HepG2 (cell line): ENCODE data around the gene BEND3. TPM values are rescaled to one million over a fixed set of nuclear protein-coding genes. Genes with fewer than 3 reads are reported as not detected.

Source experiments
- ATAC-seq: fragments of 200-7000 bp; cut with Tn5 transposase; 3 replicates; pipeline ENCODE4 v1.9.1; 2020; ENCODE audit warnings: mild to moderate bottlenecking, moderate library complexity
- BruUV-seq: library from RNA; stranded (reverse); fragments of 400-500 nt; replicated peaks from 2 replicates; lab custom pipeline; 2021; lab: Mats Ljungman, UMichigan
- CTCF ChIA-PET: fragments of 300-600 bp; formaldehyde crosslinking; extraction: SDS; loops from one replicate; lab custom pipeline; 2021; ENCODE audit warnings: low total read pairs, inconsistent platforms, low intra/inter-chr PET ratio; lab: Yijun Ruan, JAX
- POLR2A ChIA-PET: fragments of 350-600 bp; sonication (Branson Sonifier 250); formaldehyde crosslinking; loops from one replicate; lab custom pipeline; 2020; ENCODE audit warnings: antibody characterized with exemption, inconsistent platforms; lab: Yijun Ruan, JAX
- DNase-seq: peaks from one replicate; pipeline ENCODE4 v3.0.0-alpha.2; 2015; ENCODE audit warnings: low spot score
- FAIRE-seq: peaks from 3 replicates; lab custom pipeline; 2011; peaks lifted over from hg19 to GRCh38; lab: Jason Lieb, UNC
- H2AFZ ChIP-seq: one replicate; pipeline ENCODE4 v1.6.1; 2011; ENCODE audit warnings: low read length, inconsistent platforms
- H3K27ac ChIP-seq: fragments of 300-600 bp; 3 replicates; pipeline ENCODE4 v1.8.0; 2011; ENCODE audit warnings: mixed run types, mild to moderate bottlenecking, mixed read lengths, low read length, inconsistent platforms; ENCODE audit not compliant: insufficient read depth; ENCODE audit errors: extremely low read length
- H3K27me3 ChIP-seq, 2 experiments: fragments of 200-600 bp in 1 of 2; 2 replicates in 1 of 2; 3 replicates in 1 of 2; pipeline versions ENCODE4 v1.6.0 to v1.8.0; 2011; ENCODE audit warnings: low read length in 2 of 2, mild to moderate bottlenecking in 2 of 2, moderate library complexity in 2 of 2, inconsistent platforms in 1 of 2; ENCODE audit not compliant: insufficient read depth in 2 of 2, control insufficient read depth in 1 of 2
- H3K36me3 ChIP-seq, 2 experiments: fragments of 200-600 bp in 1 of 2; replicated peaks in 1 of 2; 2 replicates in 1 of 2; 3 replicates in 1 of 2; pipeline versions ENCODE4 v1.5.1 to v1.8.0; 2011; ENCODE audit warnings: low read length in 2 of 2, inconsistent platforms in 1 of 2; ENCODE audit not compliant: insufficient read depth in 2 of 2, control insufficient read depth in 1 of 2
- H3K4me1 ChIP-seq: 2 replicates; pipeline ENCODE4 v1.5.1; 2012; ENCODE audit warnings: low read length, inconsistent platforms; ENCODE audit not compliant: insufficient read depth
- H3K4me2 ChIP-seq: 2 replicates; pipeline ENCODE4 v1.6.0; 2011; ENCODE audit warnings: low read depth, low read length, inconsistent platforms
- H3K4me3 ChIP-seq, 3 experiments: fragments of 200-600 bp in 1 of 3; sonication (generic), shearing (Covaris generic) in 1 of 3; replicated peaks in 1 of 3; 2 replicates each; pipeline ENCODE4 v1.5.1; 2011 to 2016; ENCODE audit warnings: low read length in 3 of 3, inconsistent platforms in 2 of 3, low read depth in 2 of 3, mild to moderate bottlenecking in 2 of 3, control low read depth in 1 of 3, mixed read lengths in 1 of 3; ENCODE audit not compliant: insufficient read depth in 1 of 3
- H3K79me2 ChIP-seq: one replicate; pipeline ENCODE4 v1.6.1; 2011; ENCODE audit warnings: low read length, inconsistent platforms; ENCODE audit not compliant: insufficient read depth
- H3K9ac ChIP-seq: 2 replicates; pipeline ENCODE4 v1.6.0; 2011; ENCODE audit warnings: mild to moderate bottlenecking, low read depth, low read length, inconsistent platforms; ENCODE audit not compliant: insufficient read depth
- H3K9me3 ChIP-seq: 2 replicates; pipeline ENCODE4 v1.5.1; 2012; ENCODE audit warnings: mild to moderate bottlenecking, low read length
- H4K20me1 ChIP-seq: 2 replicates; pipeline ENCODE4 v1.6.0; 2011; ENCODE audit warnings: inconsistent platforms, mild to moderate bottlenecking, low read length, moderate library complexity; ENCODE audit not compliant: insufficient read depth
- AKAP8 ChIP-seq: sonication (generic); formaldehyde crosslinking; IDR thresholded peaks from 2 replicates; pipeline ENCODE4 v1.5.1; 2020; ENCODE audit warnings: mild to moderate bottlenecking, missing genetic modification reagents
- HOXA5 ChIP-seq: sonication (generic); formaldehyde crosslinking; IDR thresholded peaks from 2 replicates; pipeline ENCODE4 v1.4.0; 2020; ENCODE audit warnings: missing genetic modification reagents
- RAD51 ChIP-seq: fragments of 450-650 bp; IDR thresholded peaks from 2 replicates; pipeline ENCODE4 v1.6.1; 2016; ENCODE audit warnings: borderline replicate concordance
- SMYD3 ChIP-seq: sonication (generic); formaldehyde crosslinking; IDR thresholded peaks from 2 replicates; pipeline ENCODE4 v1.8.1; 2023; ENCODE audit warnings: mild to moderate bottlenecking, missing genetic modification reagents
- ZNF12 ChIP-seq: sonication (generic); formaldehyde crosslinking; IDR thresholded peaks from 2 replicates; pipeline ENCODE4 v1.5.0; 2020; ENCODE audit warnings: missing genetic modification reagents
- ZNF33B ChIP-seq: sonication (generic); formaldehyde crosslinking; IDR thresholded peaks from 2 replicates; pipeline ENCODE4 v1.5.1; 2020; ENCODE audit warnings: mild to moderate bottlenecking, missing genetic modification reagents
- ZNF660 ChIP-seq: sonication (generic); formaldehyde crosslinking; IDR thresholded peaks from 2 replicates; pipeline ENCODE4 v1.5.1; 2020; ENCODE audit warnings: mild to moderate bottlenecking, low read depth, missing genetic modification reagents, borderline replicate concordance
- ZNF713 ChIP-seq: sonication (generic); formaldehyde crosslinking; IDR thresholded peaks from 2 replicates; pipeline ENCODE4 v1.4.0; 2020; ENCODE audit warnings: mild to moderate bottlenecking, missing genetic modification reagents
- WGBS: methylation state at CpG from one replicate; pipeline ENCODE4 v1.1.6; 2017; ENCODE audit warnings: low lambda C conversion rate; 5-methylcytosine and 5-hydroxymethylcytosine counted together
- in situ Hi-C: cut with HindIII; loops from 2 replicates; pipeline ENCODE4 v1.10.0; 2017; ENCODE audit warnings: low pct_unique_long_range_greater_than_20kb; ENCODE audit not compliant: extremely low pct_ligation_motif_present
- intact Hi-C: fragments of 100-400 bp; cut with micrococcal nuclease; formaldehyde crosslinking; loops from one replicate; pipeline ENCODE4 v1.10.0; 2022; ENCODE audit not compliant: unreplicated experiment
- polyA plus RNA-seq, 8 experiments: library from polyadenylated mRNA; depleted of rRNA in 3 of 8; stranded (reverse) in 7 of 8; unstranded in 1 of 8; fragments of >200 nt; fragmentation: Illumina TruSeq in 4 of 8; extraction: Trizol in 4 of 8; gene quantifications; 2 replicates each; pipeline versions ENCODE4 v1.2.1 to v1.2.3, GENCODE V29; 2011 to 2016; ENCODE audit warnings: low read depth in 4 of 8, missing spikeins in 1 of 8, mixed read lengths in 1 of 8; ENCODE audit not compliant: insufficient read depth in 1 of 8
- total RNA-seq, 5 experiments: library from RNA; depleted of rRNA; stranded (reverse); fragments of >200 nt; fragmentation: Illumina TruSeq; extraction: Trizol; gene quantifications; 2 replicates each; pipeline ENCODE4 v1.2.3, GENCODE V29; 2016; ENCODE audit warnings: low read depth in 1 of 5
- TF ChIP-seq, protein P1 (sequence below): sonication (generic); formaldehyde crosslinking; IDR thresholded peaks from 2 replicates; pipeline ENCODE4 v1.8.0; 2022; ENCODE audit warnings: missing genetic modification reagents, mild to moderate bottlenecking, moderate library complexity, borderline replicate concordance
- TF ChIP-seq, protein P2 (sequence below): sonication (generic); formaldehyde crosslinking; IDR thresholded peaks from 2 replicates; pipeline ENCODE4 v1.5.0; 2020; ENCODE audit warnings: missing genetic modification reagents

Gene BEND3
- total and polyA plus RNA-seq, 2 of the 13 experiments (the other 11 are each of a cell fraction or from before 2014, with no cell fraction given) = 1.4 to 5.8 TPM

DNA sequence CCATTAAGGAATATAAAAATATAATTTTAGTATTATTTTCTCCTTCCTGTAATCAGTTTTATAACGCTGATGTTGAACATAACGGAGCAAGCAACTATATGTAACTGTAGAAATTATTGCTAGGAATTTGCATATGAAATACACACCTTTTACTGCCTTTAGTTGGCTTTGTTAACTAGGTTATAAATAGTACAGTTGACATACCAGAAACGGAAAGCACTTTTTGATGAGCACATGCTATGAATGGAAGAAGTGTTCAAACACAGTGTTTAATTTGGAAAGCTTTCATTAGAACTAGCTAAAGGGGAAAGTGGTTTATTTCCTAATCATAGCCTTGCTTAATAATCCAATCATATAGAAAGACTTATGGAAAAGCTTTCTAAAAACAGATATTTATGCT, 25.3 kb upstream of the BEND3 start:
- Histone ChIP-seq H3K36me3 (no peaks in the 10 kb centered on the region), H2AFZ (no peak overlapping the region), H3K27me3 (no peaks in the 10 kb centered on the region), H3K4me3 (no peak overlapping the region), H3K4me2 (no peak overlapping the region), H3K9ac (no peak overlapping the region), H3K79me2 (no peaks in the 10 kb centered on the region), H4K20me1 (no peaks in the 10 kb centered on the region), H3K4me1 (peaks cover 5% of the 10 kb centered on the region; the same call in 1 of the 2 replicates), H3K9me3 (no peaks in the 10 kb centered on the region), H3K27ac (no peak overlapping the region)
- 71% methylated on average over 3 of the region's 3 CpGs for WGBS
- intact Hi-C loops (no loop called here), in situ Hi-C loops (no loop called here)
- FAIRE-seq (no peak), ATAC-seq (no peak), DNase-seq (no peak)
- CTCF ChIA-PET = no interaction called here
- POLR2A ChIA-PET = no interaction called here
- TF ChIP-seq ZNF33B (CRISPR knock-in tag) (no peak), ZNF660 (CRISPR knock-in tag) (no peak), SMYD3 (CRISPR knock-in tag) (no peak), AKAP8 (CRISPR knock-in tag) (no peak), ZNF713 (no peak), ZNF12 (CRISPR knock-in tag) (no peak), RAD51 (no peak), HOXA5 (no peak)
- TF ChIP-seq, protein P1, sequence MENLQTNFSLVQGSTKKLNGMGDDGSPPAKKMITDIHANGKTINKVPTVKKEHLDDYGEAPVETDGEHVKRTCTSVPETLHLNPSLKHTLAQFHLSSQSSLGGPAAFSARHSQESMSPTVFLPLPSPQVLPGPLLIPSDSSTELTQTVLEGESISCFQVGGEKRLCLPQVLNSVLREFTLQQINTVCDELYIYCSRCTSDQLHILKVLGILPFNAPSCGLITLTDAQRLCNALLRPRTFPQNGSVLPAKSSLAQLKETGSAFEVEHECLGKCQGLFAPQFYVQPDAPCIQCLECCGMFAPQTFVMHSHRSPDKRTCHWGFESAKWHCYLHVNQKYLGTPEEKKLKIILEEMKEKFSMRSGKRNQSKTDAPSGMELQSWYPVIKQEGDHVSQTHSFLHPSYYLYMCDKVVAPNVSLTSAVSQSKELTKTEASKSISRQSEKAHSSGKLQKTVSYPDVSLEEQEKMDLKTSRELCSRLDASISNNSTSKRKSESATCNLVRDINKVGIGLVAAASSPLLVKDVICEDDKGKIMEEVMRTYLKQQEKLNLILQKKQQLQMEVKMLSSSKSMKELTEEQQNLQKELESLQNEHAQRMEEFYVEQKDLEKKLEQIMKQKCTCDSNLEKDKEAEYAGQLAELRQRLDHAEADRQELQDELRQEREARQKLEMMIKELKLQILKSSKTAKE (CRISPR knock-in tag) = no peak
- TF ChIP-seq, protein P2, sequence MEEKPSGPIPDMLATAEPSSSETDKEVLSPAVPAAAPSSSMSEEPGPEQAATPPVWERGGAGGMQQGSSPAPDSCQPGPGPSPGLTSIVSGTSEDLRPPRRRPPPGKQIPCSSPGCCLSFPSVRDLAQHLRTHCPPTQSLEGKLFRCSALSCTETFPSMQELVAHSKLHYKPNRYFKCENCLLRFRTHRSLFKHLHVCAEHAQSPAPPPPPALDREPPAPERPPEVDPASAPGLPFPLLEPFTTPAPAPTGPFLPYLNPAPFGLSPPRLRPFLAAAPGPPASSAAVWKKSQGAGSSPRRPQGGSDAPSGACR = no peak
- BruUV-seq = no TSS peak
